NCI-H146 (cell line): Measurements from ENCODE around the gene CHST7.

Source experiments
- DNase-seq: peaks from one replicate; lab custom pipeline; 2025; lab: John Stamatoyannopoulos, UW

The CHST7 gene

DNA sequence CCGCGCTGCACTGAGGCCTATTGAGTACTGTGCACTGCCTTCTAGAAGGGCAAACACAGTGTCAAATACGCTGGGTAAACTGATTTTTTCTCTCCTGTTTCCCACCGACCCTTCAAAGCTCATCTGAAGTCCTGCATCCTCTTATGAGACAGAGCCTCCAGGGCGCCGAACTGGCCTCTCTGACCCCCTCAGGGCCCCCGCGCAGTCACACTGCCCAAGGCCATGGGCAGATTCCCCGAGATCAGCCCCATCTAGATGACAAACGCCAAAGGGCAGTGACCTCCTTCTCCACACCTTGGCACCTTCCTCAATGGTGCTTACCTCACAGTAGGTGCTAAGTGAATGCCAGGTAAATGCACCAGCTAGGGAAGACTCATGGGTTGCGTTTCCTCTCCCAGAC lies 34.4 kb downstream of the CHST7 start:
- no peak for DNase-seq

DNA sequence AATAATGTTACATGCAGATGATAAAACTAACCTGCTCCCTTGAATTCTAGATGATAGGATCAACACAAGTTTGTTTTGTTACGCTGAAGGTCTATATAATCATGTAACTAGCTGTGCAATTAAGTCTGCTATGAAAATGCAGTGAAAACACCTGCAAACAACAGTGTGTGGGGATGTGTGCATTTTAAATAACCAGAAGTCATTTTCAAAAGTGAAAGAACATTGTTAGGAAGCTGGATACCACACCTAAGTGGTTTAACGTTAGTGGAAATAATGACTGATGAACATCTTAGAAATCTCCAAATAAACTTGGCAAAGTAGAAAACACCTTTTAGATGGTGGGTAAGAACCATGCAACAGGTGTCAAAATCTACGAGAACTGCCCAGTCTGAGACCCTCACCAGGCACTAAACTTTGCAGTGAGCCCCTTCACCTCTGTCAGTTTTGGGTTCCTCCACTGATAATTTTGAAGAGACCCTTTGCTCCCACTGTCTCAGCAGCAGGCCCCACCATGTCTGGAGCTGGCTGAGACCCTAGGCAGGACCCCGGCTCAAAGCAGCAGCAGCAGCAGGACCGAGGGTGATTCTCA lies 36.6 kb downstream of the CHST7 start:
- DNase-seq = no peak

DNA sequence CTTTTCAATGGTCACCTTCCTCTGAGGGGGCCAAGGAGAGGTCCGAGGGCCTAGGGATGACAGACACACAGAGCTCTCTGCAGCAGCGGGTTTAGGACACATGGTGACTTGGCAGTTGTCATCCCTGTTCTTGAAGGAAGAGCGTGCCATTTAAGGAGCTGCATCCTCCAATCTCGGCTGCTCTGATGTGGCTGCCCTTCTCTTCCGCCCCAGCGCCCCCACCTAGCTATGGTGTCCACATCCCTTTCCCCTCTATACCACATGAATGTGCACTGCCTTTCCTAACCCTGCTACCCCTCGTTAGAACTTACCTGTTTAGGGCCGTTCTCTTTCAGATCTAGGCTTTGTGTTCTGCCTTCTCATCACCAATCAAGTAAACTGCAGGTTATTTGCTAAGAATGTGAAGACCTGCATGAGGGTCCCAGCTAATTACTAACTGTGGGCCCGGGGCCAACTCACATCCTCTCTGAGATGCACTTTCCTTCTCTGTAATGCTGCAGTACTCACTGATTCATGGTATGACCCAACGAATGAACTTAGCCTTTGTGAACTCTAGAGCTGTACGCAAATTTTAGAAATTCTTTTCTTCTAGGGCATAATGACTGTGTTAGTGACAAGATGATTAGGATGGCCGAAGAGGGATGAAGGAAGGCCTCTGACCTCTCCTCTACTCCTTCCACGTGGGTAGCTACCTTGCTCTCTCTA lies 38.2 kb downstream of the CHST7 start:
- no peak for DNase-seq

DNA sequence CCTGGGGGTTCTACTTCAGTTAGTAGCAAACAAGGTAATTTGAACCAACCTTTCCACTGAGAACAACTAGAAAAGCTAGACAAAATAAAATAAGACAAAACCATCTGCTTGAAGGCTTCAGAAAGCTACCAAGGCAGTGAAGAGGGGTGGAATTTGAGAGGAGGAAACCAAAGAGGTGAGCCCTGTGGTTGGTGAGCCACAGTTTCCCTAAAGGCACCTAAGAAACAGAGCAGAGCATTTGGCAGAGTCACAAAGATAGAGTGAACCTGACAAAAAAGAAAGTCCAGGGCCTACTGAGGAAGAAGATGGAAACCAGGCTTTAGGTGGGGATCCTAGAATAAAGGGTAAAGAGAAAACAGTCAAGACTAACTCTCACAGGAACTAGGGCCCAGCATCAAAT lies 44.3 kb downstream of the CHST7 start:
- no peak for DNase-seq

GRCh38 chrX:46618947-46619346 lies 45.4 kb downstream of the CHST7 start:
- no peak for DNase-seq

- DNase-seq = no peak
Observed at GRCh38 chrX:46620505-46620904, 46.9 kb downstream of the CHST7 start.

GRCh38 chrX:46621572-46621971 lies 48.0 kb downstream of the CHST7 start:
- no peak for DNase-seq

DNA sequence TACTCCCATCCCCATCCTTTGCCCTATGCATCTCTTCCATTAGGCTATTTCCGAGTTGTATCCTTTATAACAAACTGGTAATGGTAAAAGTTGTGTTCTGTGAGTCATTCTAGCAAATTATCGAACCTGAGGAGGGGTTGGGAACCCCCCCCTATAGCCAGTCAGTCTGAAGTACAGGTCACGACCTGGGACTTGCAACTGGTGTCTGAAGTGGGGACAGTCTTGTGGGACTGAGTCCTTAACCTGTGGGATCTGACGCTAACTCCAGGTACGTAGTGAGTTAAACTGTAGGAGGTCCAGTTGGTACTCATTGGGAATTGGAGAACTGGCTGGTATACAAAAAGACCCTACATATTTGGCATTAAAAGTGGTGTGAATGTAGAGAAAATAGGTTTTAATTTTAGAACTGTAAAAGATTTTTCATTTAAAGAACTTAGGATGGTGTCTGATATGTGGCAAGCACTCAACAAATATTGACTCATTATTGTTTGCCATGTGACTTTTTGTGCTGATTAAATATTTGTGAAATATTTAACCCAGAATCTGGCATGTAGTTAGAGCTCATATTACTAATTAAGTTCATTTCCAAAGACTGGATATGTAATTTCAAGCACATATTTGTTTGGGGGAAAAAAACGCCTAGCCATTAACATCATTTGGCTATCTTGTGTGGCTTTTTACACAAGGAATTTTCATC lies 50.7 kb downstream of the CHST7 start:
- peak; percentile 17 for DNase-seq

DNA sequence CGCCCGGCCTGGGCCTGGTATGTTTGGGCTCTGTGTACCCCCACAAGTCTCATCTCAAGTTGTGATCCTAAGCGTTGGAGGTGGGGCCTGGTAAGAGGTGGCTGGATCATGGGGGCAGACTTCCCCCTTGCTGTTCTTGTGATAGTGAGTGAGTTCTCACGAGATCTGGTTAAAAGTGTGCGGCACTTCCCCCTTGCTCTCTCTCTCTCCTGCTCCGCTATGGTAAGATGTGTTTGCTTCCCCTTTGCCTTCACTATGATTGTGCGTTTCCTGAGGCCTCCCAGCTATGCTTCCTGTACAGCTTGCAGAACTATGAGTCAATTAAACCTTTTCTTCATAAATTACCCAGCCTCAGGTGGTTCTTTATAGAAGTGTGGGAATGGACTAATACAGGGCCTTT lies 53.0 kb downstream of the CHST7 start:
- DNase-seq = no peak

DNA sequence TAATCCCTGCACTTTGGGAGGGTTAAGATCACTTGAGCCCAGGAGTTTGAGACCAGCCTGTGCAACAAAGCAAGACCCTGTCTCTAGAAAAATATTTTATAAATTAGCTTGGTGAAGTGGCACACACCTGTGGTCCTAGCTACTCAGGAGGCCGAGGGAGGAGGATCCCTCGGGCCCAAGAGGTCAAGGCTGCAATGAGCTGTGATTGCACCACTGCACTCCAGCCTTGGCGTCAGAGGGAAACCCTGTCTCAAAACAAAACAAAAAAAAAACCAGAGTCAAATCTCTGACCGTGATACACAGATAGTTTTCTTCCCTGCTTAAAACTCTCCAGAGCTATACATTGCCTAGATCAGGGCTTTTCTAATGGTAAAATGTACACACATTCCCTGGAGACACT lies 53.5 kb downstream of the CHST7 start:
- DNase-seq = no peak

DNA sequence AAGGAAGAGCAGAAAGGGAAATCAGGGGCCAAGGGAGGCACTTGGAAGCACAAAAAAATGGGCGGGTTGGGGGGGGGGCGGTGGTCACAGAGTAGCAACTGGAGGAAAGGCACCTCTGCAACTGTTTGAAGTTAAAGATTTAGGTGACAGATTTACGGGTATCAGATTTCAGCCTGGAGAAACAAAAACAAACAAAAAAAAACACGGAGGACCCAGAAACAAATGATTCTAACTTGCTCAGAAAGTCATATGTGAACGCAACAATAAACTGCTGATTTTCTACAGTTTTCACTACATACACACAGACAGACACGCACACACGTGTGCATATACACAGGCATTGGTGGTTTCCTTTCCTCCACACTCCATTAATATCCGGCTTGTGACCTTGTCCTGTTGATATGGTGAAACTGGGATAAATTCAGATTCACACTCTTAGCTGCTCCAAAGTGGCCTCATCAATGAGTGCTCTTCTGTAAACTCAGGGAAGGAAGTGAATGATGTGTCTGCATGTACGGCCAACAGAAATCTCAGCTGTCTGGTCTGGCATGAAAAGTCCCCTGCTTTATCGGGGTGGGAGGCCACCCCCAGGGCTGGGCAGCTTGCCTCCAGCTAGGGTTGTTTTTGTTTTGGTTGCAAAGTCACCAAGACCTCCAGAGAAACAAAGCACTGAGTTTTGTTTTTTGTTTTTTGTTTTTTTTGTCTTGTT lies 54.3 kb downstream of the CHST7 start:
- no peak for DNase-seq

DNA sequence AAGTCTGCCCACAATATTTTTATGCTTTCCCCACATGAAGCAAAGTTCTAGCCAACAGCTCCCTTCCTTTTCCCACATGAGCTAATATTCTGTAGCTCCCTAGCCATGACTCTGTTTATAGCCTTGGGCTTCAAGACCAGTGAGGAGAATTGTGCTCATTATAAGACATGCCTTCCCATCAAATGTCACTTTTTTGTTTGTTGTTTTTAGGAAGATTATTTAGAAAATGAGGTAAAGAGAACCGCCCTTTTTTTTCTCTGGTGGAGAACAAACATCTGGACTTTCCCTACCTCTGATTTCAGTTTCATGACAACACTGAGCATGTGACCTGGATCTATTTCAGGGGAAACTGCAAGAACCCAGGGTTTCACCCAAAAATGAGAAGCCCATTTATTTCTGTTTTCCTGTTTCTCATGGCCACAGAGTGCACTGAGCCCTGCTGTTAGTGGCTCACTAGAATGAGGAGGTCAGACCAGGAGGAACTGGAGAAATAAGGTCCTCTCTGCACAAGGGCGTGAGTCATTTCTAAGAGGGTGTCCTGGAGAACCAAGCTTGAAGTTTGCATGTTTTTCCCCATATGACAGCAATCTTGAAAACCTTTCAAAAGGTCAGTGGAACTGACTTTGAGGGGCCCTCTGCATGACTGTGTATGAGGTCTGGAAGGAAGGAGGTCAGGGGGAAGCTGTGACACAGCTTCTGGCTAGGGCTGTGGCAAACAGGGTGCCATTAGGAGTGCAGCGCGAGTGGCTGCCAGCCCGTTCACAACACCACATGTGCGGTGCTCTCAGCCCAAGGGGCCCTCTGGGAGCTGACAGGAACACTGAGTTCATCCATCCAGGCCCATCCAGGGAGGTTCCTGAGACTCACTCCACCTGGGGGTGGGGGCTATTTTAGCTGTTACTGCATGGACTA lies 55.2 kb downstream of the CHST7 start:
- DNase-seq = no peak

GRCh38 chrX:46630141-46630540 lies 56.6 kb downstream of the CHST7 start:
- no peak for DNase-seq

DNA sequence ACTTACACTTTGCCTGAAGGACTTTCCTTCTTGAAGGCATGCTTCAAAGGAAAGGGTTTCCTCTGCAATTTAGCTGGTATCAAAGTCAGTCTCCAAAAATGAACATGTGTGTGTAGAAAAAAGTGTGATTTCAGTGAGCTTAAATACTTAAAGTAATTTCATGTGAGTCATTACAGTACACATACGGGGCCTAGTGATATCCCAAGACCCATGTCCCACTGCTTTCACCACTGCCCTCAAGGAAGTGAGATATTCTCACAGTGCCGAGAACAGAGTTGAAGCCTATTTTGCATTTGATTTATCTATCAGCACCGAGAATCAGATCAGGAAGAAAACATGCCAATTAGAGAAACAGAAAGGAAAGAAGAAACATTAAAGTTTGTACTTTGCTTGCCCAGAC lies 61.0 kb downstream of the CHST7 start:
- DNase-seq = no peak

DNA sequence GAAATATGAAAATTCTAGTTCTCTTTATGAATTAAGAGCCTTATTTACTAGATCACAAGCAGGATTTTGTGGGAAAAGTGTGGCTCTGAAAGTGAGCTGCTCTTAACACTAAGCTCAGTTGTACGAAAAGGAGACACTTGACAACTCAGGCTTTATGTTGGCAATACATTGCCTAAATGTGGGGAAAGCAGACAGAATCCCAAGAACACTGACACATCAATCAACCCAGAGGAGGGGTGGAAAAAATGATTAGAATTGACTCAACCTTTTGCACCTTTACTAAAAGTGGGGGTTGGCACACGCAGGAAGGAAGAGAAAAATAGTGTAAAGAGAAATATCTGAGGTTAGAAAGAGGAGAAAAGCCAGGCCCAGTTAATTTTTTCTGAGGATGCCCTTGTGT lies 61.6 kb downstream of the CHST7 start:
- DNase-seq = no peak

GRCh38 chrX:46636223-46636622 lies 62.7 kb downstream of the CHST7 start:
- no peak for DNase-seq

DNA sequence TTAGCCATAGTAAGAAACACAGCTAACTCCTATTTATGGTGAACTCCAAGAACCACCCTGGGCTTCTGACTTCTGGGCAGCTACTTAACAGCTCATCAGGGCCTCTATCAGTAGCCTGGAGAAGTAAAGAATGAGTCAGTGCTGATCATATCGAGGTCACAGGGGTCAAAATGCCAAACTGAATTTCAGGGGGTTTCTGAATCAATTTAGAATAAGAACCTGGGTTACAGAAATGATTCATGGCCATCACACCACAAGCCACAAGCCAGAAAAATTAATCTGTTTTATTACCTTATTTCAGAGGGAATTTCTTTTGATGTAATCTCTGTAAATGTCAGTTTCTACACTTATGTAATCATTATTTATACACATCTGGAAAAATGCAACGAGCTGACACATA lies 64.4 kb downstream of the CHST7 start:
- no peak for DNase-seq

DNA sequence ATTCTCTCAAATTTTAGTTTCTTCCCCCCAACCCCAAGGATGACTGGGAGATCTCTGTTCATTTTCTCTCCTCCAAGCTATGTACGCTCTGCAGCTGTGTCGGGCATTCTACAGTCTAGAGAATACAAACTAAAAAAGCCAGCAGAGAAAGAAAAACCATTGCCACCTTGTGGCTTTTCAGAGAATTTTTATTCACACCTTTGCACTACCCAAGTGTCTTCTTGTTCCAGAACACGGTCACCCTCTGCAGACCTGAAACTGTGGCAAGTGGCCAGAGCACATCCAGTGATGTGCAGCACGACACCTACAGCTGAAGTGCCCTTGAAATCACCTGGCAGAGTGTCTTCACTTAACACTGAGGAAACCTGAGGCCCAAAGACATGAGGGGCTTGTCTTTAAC lies 68.6 kb downstream of the CHST7 start:
- DNase-seq = peak; percentile 3

- no peak for DNase-seq
Observed at GRCh38 chrX:46643636-46644035, 70.1 kb downstream of the CHST7 start.

DNA sequence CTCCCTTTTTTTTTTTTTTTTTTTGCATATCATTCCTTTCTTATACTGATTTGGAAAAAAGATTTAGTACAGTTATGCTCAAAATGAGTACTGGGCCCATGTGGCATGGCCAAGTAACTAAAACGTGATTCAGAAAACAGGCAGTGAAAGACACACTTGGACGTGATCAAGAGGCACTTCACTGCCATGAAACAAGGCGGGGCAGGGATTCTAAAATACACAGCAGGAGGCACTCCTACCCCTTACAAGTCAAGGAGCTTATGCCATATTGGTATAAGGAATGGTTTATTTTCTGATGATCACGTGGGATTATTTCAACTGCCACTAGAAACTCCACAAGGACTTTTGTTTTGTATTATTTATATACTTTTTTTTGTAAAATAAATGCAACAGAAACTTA lies 72.0 kb downstream of the CHST7 start:
- DNase-seq = no peak

DNA sequence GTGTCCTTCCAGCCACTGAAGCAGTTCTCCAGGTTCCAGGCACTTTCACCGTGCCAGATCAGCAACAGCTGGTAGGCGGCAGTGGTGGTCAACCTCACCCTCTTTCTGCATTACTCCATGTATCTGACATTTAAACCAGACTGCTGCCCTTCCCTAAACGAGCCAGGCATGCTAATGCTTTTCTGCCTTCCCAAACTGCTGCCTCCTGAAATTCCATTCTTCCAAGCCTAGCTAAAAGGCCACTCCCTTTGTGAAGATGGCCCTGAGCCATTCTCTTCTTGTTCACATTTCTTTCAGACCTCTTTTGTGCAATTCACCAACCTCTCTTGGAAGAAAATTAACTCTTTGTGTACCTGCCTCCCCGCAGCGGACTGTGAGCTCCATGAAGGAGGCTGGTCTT lies 73.7 kb downstream of the CHST7 start:
- DNase-seq = no peak
